GM21619 (cell line): Measurements from ENCODE around the gene ZNF134.
A peak's percentile ranks its signal among the peaks of the same experiment; 100 is the strongest.

Source experiments
- ATAC-seq: cut with Tn5 transposase; IDR thresholded peaks from one replicate; pipeline ENCODE4 v1.9.1; 2021; ENCODE audit not compliant: unreplicated experiment

The ZNF134 gene

DNA sequence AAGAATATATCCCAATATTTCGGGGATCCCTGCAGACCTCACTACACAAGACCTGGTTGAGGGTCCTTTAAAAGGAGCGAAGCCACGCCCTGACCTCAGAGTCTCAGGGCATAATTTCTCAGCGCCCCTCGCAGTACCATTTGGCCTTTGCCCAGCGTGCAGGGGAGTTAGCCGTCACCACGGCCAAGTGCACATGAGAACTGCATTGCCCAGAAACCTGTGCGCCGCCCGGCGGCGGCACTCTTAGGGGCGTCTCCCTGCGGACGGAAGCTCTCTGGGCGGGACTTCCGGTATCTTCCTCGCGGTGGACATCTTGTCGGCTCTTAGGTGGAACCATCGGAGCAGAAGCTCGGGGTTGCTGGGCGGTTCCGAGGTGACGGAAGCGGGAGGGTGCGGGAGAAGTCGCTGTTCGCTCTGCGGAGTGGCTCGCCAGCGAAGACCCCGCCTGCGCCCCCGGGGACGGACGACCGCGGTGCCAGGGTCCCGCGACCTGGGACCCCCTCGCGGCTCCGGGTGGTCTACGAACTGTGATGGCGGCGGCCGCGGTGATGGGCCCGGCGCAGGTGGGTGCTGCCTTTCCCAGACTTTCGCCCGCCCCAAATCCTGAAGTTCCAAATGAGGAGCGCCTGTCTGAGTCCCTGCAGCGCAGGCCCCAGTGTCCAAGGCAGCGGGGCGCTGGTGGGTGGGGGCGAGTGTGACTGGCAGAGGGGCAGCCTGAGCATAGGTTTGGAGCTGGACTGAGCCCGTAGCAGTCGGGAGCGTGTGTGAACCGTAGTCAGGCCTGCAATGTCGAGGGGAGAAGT is at the start of gene ZNF134:
TSS of gene ZNF134 (plus strand) at position 302 of the 803 bp plus-strand sequence. CDS start 5,227 bp downstream, outside the sequence.
- peak; percentile 97 for ATAC-seq

DNA sequence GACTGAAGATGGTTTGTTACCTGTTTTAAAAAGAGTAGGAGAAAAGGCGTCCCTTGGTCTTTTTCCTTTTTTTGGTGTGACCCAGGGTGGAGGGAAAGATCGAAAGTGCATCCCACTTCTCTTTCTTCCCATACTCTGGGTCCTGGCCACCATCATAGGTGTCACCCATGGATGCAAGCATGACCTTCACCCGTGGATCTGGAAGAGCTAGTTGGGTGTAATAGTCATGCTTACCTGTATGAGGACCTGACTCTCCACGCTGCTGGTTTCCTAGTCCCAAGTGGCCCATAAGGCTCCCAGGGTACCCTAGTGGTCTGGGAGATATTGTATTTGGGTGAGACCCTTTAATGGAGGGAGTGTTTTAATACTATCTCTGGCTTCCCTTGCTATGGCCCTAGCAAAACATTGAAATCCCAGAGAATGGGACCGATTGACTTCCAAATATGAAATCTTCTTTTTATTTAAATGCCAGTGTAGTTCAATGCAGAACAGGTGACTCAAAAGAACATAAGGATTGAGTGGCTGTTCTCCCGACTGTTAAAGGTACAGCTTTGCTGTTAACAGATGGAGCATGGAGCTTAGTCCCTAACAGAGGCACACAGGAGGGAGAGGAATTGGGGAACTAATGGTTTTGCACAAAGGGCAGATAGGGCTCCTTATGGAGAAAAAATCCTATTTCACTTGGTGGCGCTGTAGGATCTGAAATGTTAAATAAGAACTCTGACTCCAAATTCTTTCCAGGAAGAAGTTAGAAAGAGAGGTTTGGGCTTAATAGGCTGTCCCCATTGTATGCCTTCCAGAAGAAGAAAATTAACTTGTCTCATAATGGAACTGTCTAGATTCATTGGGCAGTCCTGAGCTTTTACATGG is 47.4 kb upstream of the ZNF134 start:
- ATAC-seq, result no peak

DNA sequence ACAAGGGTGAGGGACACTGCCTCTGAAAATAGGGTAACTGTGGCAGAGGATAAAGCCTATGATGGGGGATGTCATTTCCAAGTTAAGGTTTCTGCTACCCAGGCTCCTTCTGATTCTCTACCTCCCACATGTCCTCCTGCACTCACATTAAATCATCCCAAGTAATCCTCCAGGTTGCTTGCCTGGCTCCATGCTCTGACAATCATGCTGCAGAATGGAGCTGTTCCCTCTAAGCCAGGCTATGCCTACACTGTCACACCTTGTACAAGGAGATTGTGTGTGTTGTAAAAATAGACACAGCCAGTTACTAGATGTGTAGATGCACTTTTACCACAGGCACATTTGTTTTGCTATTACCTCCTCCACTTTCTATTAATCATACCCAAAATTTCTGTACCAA is 43.3 kb upstream of the ZNF134 start:
- no peak for ATAC-seq

DNA sequence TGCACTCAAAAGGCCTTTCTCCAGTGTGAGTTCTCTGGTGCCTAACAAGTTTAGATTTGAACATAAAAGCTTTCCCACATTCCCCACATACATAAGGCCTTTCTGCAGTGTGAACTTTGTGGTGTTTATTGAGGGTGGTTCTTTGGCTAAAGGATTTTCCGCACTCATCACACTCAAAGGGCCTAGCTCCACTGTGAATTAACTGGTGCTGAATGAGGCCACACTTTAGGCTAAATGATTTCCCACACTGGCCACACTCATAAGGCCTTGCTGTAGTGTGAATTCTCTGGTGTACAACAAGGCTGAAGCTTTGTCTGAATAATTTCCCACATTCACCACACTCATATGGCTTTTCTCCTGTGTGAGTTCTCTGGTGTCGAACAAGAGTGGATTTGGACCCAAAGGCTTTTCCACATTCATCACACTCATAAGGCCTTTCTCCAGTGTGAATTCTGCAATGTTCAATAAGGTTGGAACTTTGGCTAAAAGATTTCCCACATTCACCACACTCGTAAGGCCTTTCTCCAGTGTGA is 41.6 kb upstream of the ZNF134 start:
- ATAC-seq, result no peak

DNA sequence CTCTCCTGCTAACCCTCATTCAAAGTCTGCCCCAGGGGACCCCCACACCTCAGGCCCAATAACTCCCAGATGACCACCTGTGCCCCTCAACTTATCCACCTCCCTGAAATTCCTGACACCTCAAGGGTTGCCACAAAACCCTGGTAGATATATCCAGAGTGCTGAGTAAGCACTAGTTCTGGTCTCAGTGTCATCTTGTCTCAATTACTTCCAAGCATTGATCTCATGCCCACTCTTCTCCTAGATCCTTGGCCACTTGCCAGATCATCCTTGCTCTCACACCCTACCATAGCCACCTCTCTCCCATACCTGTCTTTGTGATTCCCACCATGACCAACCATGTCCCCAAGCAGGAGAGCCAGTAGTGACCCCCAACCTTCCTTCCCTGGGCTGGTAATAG is 37.4 kb upstream of the ZNF134 start:
- ATAC-seq, result no peak

GRCh38 chr19:57578487-57579205 is 35.4 kb upstream of the ZNF134 start, which contains the start of gene ZNF416:
Gene ZNF416, minus strand, starts transcription at chr19:57578911. Its CDS starts 207 bp downstream, at chr19:57578704.
- peak; percentile 91 for ATAC-seq

DNA sequence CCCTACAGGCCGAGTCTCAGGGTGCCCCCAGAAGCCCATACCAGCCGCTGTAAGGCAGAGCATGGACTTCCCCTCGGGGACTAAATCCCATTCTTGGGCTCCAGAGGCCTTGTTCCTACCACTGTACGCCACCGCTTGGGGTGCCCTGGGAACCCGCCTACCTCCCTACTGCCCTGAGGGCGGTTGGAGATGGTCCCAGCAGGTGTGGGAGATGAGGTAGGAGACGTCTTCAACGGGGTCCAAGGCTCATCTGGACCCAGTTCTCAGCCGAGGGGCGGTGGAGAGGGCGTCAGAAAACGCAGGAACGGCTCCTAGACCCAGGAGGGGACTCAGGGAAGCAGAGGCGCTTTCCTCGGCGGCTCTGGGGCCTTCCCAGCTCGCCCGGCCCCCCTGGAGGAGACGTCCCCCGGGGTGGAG is 30.9 kb upstream of the ZNF134 start:
- ATAC-seq, result no peak

DNA sequence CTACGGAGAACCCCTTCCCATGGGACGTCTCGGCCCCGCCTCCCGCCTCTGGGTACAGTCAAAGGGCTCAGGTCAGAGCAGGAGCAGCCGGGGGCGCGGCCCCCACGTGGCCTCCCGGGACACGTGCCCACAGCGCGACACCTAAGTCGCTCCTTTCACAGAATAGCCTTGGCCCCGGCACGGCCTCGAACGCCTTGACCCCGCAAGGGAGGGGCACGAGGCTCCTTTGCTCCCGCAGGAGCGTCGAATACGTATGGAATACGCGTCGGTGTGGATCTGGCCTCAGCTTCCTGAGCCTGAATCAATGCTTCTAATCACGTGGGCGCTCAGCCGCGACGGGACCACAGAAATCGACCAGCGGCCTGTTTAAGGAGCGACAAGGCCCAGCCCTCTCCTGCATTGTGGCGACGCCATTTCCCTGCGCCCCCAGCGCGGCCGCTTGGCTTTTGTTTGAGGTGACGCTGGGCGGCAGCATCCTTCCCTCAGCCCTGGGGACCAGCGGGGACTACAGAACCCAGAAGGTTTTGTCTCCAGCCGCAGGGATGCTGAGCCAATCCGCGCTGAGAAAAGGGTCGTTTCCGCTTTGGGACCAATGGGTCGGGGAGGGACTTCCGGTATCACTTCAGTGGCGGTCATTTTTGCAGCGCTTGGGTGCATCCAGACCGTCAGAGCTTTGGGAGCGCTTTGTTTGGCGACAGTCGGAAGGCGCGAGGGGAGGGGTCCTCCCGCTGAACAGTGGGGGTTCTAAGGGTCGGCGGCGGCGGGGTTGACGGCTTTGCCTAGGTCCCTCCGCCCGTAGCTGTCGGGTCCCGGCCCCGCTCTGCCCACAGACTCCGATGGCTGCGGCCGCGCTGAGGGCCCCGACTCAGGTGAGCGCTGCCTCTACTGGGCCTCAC is 30.3 kb upstream of the ZNF134 start, which contains the start of gene ZIK1:
TSS of gene ZIK1 (plus strand) at position 625 of the 896 bp plus-strand sequence. CDS start at position 837, 212 bp downstream.
- ATAC-seq, result peak; percentile 83

DNA sequence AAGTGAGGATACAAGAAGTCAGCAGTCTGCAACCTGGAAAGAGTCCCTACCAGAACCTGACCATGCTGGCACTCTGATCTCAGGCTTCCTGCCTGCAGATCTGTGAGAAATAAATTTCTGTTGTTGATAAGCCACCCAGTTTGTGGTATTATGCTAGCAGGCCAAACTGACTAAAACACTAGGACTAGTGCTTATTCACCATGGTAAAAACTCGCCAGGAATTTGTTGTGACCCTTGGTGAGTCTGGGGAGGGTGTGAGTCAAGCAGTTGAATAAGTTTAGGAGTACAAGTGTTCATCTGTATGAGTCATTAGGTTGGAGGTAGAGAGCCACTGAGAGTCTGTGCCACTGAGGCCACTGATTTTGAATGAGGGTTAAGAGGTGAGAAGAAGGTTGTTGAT is 26.5 kb upstream of the ZNF134 start:
- ATAC-seq, result no peak

DNA sequence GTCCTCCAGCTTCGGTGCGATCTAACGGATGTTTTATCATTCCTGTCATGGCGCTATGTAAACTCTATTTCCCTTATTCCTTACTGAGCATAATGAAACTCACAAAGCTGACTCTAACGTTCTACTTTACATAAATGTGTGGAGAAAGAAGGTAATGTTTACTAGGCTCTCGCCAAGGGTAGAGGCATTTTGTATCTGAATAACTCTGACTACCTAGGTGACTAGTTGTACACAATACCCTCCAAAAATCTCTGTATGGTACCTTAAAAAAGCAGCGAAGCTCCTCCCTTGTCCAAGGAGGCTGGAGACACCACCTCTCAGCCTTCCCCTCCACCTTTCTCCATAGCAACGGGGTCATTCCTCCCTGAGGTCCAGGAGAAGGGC is 14.7 kb upstream of the ZNF134 start:
- peak; percentile 28 for ATAC-seq

DNA sequence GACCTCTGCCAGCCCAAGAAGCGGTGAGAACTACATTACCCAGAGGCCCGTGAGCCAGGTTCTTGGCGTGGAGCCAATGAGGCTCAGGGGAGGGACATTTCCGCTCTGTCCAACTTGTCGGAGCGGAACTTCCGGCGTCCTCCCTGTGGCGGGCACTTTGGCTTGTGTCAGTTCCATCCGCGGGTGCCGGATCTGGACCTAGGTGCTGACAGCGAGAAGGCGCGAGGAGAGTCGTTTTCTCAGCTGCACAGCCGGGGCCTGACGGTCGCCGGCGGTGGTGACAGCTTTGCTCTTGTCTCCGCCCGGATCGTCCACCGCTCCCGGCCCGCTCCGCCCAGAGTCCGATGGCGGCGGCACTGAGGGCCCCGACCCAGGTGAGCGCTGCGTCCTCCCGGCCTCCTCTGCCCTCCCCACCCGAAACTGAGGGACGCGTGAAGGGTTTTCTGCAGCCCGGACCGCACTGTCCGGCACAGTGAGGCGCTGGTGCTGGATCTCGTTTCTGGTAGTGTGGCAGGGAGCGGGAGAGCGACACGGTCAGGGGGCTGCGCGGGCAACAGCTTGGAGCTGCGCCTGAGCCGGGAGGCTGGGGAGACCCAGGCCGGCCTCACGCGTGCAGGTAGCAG is 14.2 kb upstream of the ZNF134 start, which contains the start of gene ZNF530:
TSS of gene ZNF530 (plus strand) at position 125 of the 623 bp plus-strand sequence. CDS start 4,461 bp downstream, outside the sequence.
- peak; percentile 95 for ATAC-seq

GRCh38 chr19:57606931-57607330 is 7.1 kb upstream of the ZNF134 start:
- no peak for ATAC-seq

GRCh38 chr19:57611113-57611512 is 2.9 kb upstream of the ZNF134 start:
- ATAC-seq, result no peak

DNA sequence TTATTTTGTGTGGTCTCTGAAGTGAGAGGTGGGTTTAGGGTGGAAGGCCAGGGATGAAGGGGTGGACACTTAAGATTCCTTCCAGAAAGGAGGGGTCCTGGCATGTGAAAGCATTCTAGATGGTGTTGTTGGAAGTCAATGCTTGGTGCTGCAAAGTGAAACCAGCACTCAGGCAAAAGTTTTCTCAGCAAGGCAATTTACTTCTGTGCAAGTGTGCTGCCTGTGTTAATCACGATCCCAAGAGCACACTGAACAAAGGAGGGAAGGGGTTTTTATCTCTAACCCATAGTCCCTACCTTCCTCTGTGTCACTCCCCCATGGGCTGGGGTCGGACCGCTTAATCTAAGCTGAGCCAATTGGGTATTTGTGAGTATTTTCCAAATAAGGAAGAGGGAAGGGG is 1.3 kb downstream of the ZNF134 start:
- ATAC-seq, result no peak

- ATAC-seq, result no peak
These were observed 6.8 kb downstream of the ZNF134 start for GRCh38 chr19:57620673-57621348.

DNA sequence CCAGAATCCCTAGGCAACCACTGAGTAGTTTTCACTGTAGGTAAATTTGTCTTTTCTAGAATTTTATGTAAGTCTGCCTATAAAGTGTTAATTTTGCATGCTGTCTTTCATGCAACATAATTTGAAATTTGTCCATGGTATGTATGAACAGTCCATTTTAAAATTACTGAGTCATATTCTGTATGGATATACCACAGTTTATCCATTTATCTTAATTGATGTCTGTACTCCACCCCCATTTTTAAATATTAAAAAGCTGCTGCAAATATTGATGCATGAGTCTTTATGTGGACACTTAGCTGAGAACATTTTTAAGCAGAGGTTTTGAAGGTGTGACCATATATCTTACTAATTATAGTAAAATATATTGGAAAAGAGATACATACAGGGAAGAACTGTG is 9.0 kb downstream of the ZNF134 start:
- no peak for ATAC-seq

GRCh38 chr19:57632987-57633831 is 19.2 kb downstream of the ZNF134 start, which contains the start of gene ZNF211:
Gene ZNF211, plus strand, starts transcription at chr19:57633168. Its CDS starts 179 bp downstream, at chr19:57633347.
- peak; percentile 93 for ATAC-seq

GRCh38 chr19:57633832-57634131 is 19.7 kb downstream of the ZNF134 start:
- no peak for ATAC-seq
